Cardiac fibroblast (primary cell): ENCODE data around the gene CLDN14.

Experiments used
- DNase-seq, 2 donors: peaks; one replicate each; pipeline versions ENCODE4 v3.0.0 to v3.0.0-alpha.2; 2010; ENCODE audit warnings: low read depth in 2 of 2
- H3K4me3 ChIP-seq, 2 donors: replicated peaks in 1 of 2; 1 replicate in 1 of 2; 2 replicates in 1 of 2; pipeline ENCODE4 v1.5.1; 2011; ENCODE audit warnings: low read depth in 2 of 2, low read length in 2 of 2, mild to moderate bottlenecking in 2 of 2, moderate library complexity in 1 of 2
- TF ChIP-seq, protein P1 (sequence below): IDR thresholded peaks from one replicate; pipeline ENCODE4 v1.5.1; 2011; ENCODE audit warnings: low read depth, mild to moderate bottlenecking, low read length, inconsistent platforms

CLDN14 gene

DNA sequence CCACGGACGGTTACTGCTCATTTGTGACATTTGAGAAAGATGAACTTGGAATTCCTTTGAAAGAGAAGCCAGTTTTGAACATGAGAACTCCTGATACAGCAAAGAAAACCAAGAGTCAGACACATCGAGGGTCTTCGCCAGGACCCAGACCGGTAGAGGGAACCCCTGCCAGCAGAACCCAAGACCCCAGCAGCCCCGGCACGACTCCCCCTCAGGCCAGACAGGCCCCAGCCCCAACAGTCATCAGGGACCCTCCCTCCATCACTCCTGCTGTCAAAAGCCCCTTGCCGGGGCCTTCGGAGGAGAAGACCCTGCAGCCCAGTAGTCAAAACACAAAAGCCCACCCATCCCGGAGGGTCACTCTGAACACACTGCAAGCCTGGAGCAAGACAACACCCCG is 67.0 kb downstream of the CLDN14 start:
- H3K4me3 ChIP-seq = no peak overlapping the region
- TF ChIP-seq, protein P1, sequence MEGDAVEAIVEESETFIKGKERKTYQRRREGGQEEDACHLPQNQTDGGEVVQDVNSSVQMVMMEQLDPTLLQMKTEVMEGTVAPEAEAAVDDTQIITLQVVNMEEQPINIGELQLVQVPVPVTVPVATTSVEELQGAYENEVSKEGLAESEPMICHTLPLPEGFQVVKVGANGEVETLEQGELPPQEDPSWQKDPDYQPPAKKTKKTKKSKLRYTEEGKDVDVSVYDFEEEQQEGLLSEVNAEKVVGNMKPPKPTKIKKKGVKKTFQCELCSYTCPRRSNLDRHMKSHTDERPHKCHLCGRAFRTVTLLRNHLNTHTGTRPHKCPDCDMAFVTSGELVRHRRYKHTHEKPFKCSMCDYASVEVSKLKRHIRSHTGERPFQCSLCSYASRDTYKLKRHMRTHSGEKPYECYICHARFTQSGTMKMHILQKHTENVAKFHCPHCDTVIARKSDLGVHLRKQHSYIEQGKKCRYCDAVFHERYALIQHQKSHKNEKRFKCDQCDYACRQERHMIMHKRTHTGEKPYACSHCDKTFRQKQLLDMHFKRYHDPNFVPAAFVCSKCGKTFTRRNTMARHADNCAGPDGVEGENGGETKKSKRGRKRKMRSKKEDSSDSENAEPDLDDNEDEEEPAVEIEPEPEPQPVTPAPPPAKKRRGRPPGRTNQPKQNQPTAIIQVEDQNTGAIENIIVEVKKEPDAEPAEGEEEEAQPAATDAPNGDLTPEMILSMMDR = no peak
- no peak for DNase-seq

GRCh38 chr21:36411301-36411700 is 68.6 kb downstream of the CLDN14 start:
- no peak overlapping the region for H3K4me3 ChIP-seq
- no peak for DNase-seq
- TF ChIP-seq, protein P1 = no peak
